GM18519 (cell line): ENCODE results near the gene POLR2J.
"Not testable (repeated sequence)": the region's sequence is repeated elsewhere in the genome, so short reads cannot be mapped to it uniquely, and the experiment has no call there.

Experiments
- ATAC-seq: cut with Tn5 transposase; IDR thresholded peaks from one replicate; pipeline ENCODE4 v1.9.1; 2021; ENCODE audit warnings: mild to moderate bottlenecking, moderate library complexity; ENCODE audit not compliant: unreplicated experiment, low FRiP score

Gene POLR2J

GRCh38 chr7:102478314-102479208, at the start of gene POLR2J:
POLR2J (minus strand) TSS chr7:102478922; CDS start chr7:102478860, 62 bp downstream.
- peak; percentile 65 for ATAC-seq

GRCh38 chr7:102527822-102528793, 49.4 kb upstream of the POLR2J start:
- ATAC-seq = not testable (repeated sequence)

- not testable (repeated sequence) for ATAC-seq
Measured at GRCh38 chr7:102527182-102527581, 48.5 kb upstream of the POLR2J start.

GRCh38 chr7:102524803-102525202, 46.1 kb upstream of the POLR2J start:
- not testable (repeated sequence) for ATAC-seq

- ATAC-seq = not testable (repeated sequence)
Measured at GRCh38 chr7:102520797-102521196, 42.1 kb upstream of the POLR2J start.

GRCh38 chr7:102517550-102518147, 38.9 kb upstream of the POLR2J start, which contains the start of gene RASA4B:
RASA4B (minus strand) TSS chr7:102517777; CDS start chr7:102517710, 67 bp downstream.
- ATAC-seq = peak; percentile 60

- ATAC-seq = not testable (repeated sequence)
Measured at GRCh38 chr7:102516951-102517350, 38.2 kb upstream of the POLR2J start.

- not testable (repeated sequence) for ATAC-seq
Measured at GRCh38 chr7:102515889-102516288, 37.2 kb upstream of the POLR2J start.

GRCh38 chr7:102514881-102515721, 36.4 kb upstream of the POLR2J start:
- ATAC-seq = peak; percentile 47

GRCh38 chr7:102512642-102513221, 34.0 kb upstream of the POLR2J start:
- ATAC-seq = not testable (repeated sequence)

GRCh38 chr7:102511860-102512522, 33.3 kb upstream of the POLR2J start:
- ATAC-seq = not testable (repeated sequence)

- not testable (repeated sequence) for ATAC-seq
Measured at GRCh38 chr7:102510575-102510974, 31.9 kb upstream of the POLR2J start.

GRCh38 chr7:102507410-102508088, 28.8 kb upstream of the POLR2J start:
- ATAC-seq = not testable (repeated sequence)

- not testable (repeated sequence) for ATAC-seq
Measured at GRCh38 chr7:102505298-102506185, 26.8 kb upstream of the POLR2J start.

- not testable (repeated sequence) for ATAC-seq
Measured at GRCh38 chr7:102503141-102503540, 24.4 kb upstream of the POLR2J start.

- ATAC-seq = not testable (repeated sequence)
Measured at GRCh38 chr7:102498321-102498720, 19.6 kb upstream of the POLR2J start.

- not testable (repeated sequence) for ATAC-seq
Measured at GRCh38 chr7:102497308-102497707, 18.6 kb upstream of the POLR2J start.
